Endothelial cell of umbilical vein (primary cell): Measurements from ENCODE around the gene MAFF. TPM values are rescaled to one million over a fixed set of nuclear protein-coding genes. Genes with fewer than 3 reads are reported as not detected.
"Not testable (repeated sequence)": the region's sequence is repeated elsewhere in the genome, so short reads cannot be mapped to it uniquely, and the experiment has no call there.

ENCODE experiments used
- BruUV-seq: library from RNA; stranded (reverse); fragments of 400-500 nt; replicated peaks from 2 replicates; lab custom pipeline; 2021; lab: Mats Ljungman, UMichigan
- CTCF ChIA-PET: fragments of 300-600, 350-600 bp; sonication (Branson Sonifier 250); formaldehyde crosslinking; loops from one replicate; lab custom pipeline; 2021; ENCODE audit warnings: antibody characterized with exemption, inconsistent platforms; lab: Charles Lee
- POLR2A ChIA-PET: fragments of 300-600, 350-600 bp; sonication (Branson Sonifier 250); formaldehyde crosslinking; loops from one replicate; lab custom pipeline; 2021; ENCODE audit warnings: antibody characterized with exemption, inconsistent platforms; lab: Charles Lee
- DNase-seq: peaks from one replicate; pipeline ENCODE4 v3.0.0-alpha.2; 2011; ENCODE audit warnings: low read depth, low spot score
- FAIRE-seq: peaks from 2 replicates; lab custom pipeline; 2011; peaks lifted over from hg19 to GRCh38; lab: Jason Lieb, UNC
- H2AFZ ChIP-seq: 2 replicates; pipeline ENCODE4 v1.6.0; 2012; ENCODE audit warnings: low read depth, low read length, control low read depth, inconsistent platforms
- H3K27ac ChIP-seq: 2 replicates; pipeline ENCODE4 v1.5.1; 2011; ENCODE audit warnings: low read depth, mild to moderate bottlenecking, control low read depth, low read length, moderate library complexity; ENCODE audit not compliant: insufficient read depth
- H3K27me3 ChIP-seq, 2 experiments: 2 replicates each; pipeline versions ENCODE4 v1.6.0 to v1.6.1; 2011; ENCODE audit warnings: low read length in 2 of 2, mixed read lengths in 1 of 2; ENCODE audit not compliant: control insufficient read depth in 2 of 2, insufficient read depth in 2 of 2
- H3K36me3 ChIP-seq, 2 experiments: 2 replicates in 1 of 2; 3 replicates in 1 of 2; pipeline ENCODE4 v1.5.1; 2011; ENCODE audit warnings: low read length in 2 of 2, mild to moderate bottlenecking in 1 of 2, moderate library complexity in 1 of 2; ENCODE audit not compliant: control insufficient read depth in 2 of 2, insufficient read depth in 2 of 2; ENCODE audit errors: extremely low read depth in 1 of 2
- H3K4me1 ChIP-seq: 3 replicates; pipeline ENCODE4 v1.5.1; 2011; ENCODE audit warnings: mild to moderate bottlenecking, low read length; ENCODE audit not compliant: control insufficient read depth, insufficient read depth; ENCODE audit errors: extremely low read depth
- H3K4me2 ChIP-seq: 2 replicates; pipeline ENCODE4 v1.6.1; 2011; ENCODE audit warnings: low read length, control low read depth, mixed read lengths; ENCODE audit not compliant: insufficient read depth
- H3K4me3 ChIP-seq, 3 experiments: fragments of 200-600 bp in 1 of 3; sonication (generic), shearing (Covaris generic) in 1 of 3; replicated peaks in 1 of 3; 2 replicates each; pipeline ENCODE4 v1.5.1; 2011 to 2016; ENCODE audit warnings: control low read depth in 3 of 3, low read length in 3 of 3, mild to moderate bottlenecking in 2 of 3, inconsistent platforms in 1 of 3, low read depth in 1 of 3, moderate library complexity in 1 of 3; ENCODE audit not compliant: insufficient read depth in 1 of 3
- H3K79me2 ChIP-seq: 2 replicates; pipeline ENCODE4 v1.6.0; 2012; ENCODE audit warnings: low read length, inconsistent platforms; ENCODE audit not compliant: control insufficient read depth, insufficient read depth
- H3K9ac ChIP-seq: replicated peaks from 2 replicates; pipeline ENCODE3; 2011; ENCODE audit warnings: low read length, control low read depth; ENCODE audit not compliant: insufficient read depth; ENCODE audit errors: extremely low read depth
- H3K9me1 ChIP-seq: replicated peaks from 3 replicates; pipeline ENCODE4 v1.6.0; 2011; ENCODE audit warnings: mild to moderate bottlenecking, low read length; ENCODE audit not compliant: control insufficient read depth, insufficient read depth; ENCODE audit errors: extremely low read depth
- H3K9me3 ChIP-seq: replicated peaks from 2 replicates; pipeline ENCODE4 v1.5.1; 2012; ENCODE audit warnings: low read length, inconsistent platforms; ENCODE audit not compliant: control insufficient read depth, insufficient read depth
- H4K20me1 ChIP-seq: replicated peaks from 2 replicates; pipeline ENCODE3; 2011; ENCODE audit warnings: mild to moderate bottlenecking, low read length; ENCODE audit not compliant: control insufficient read depth, insufficient read depth; ENCODE audit errors: extremely low read depth
- EZH2 ChIP-seq: IDR thresholded peaks from 2 replicates; pipeline ENCODE4 v1.6.1; 2012; ENCODE audit warnings: borderline replicate concordance, low read depth, mild to moderate bottlenecking, moderate library complexity, low read length, inconsistent platforms; ENCODE audit not compliant: severe bottlenecking
- GATA2 ChIP-seq: IDR thresholded peaks from 2 replicates; pipeline ENCODE4 v1.7.0; 2011; ENCODE audit warnings: low read depth, mild to moderate bottlenecking, moderate library complexity, mixed read lengths, low read length; ENCODE audit not compliant: insufficient read length, insufficient read depth
- JUN ChIP-seq: IDR thresholded peaks from 2 replicates; pipeline ENCODE4 v1.6.1; 2011; ENCODE audit warnings: borderline replicate concordance, low read depth; ENCODE audit not compliant: insufficient read length, insufficient read depth
- MYC ChIP-seq: IDR thresholded peaks from one replicate; pipeline ENCODE4 v1.6.1; 2011; ENCODE audit warnings: mild to moderate bottlenecking, low read depth, low read length
- dilution Hi-C: fragments of 300-500 bp; cut with MboI; formaldehyde crosslinking; loops from one replicate; pipeline ENCODE4 v1.15.0; 2019; ENCODE audit warnings: low sequenced_read_pairs; ENCODE audit not compliant: extremely low pct_ligation_motif_present
- intact Hi-C: fragments of 100-400 bp; cut with micrococcal nuclease; formaldehyde crosslinking; loops from one replicate; pipeline ENCODE4 v1.10.0; 2022
- polyA plus RNA-seq, 4 experiments: library from polyadenylated mRNA; depleted of rRNA in 3 of 4; stranded (reverse) in 3 of 4; unstranded in 1 of 4; fragments of >200 nt; gene quantifications; 2 replicates each; pipeline versions ENCODE4 v1.2.1 to v1.2.3, GENCODE V29; 2011 to 2012; ENCODE audit warnings: missing spikeins in 1 of 4
- total RNA-seq: library from RNA; stranded (reverse); gene quantifications from 2 replicates; pipeline ENCODE4 v1.2.3, GENCODE V29; 2021
- TF ChIP-seq, protein P1 (sequence below): IDR thresholded peaks from 2 replicates; pipeline ENCODE4 v1.6.1; 2011; ENCODE audit not compliant: insufficient read depth, insufficient read length
- TF ChIP-seq, protein P2 (sequence below), 2 donors: IDR thresholded peaks; 1 replicate in 1 of 2; 2 replicates in 1 of 2; pipeline ENCODE4 v1.5.1; 2011; ENCODE audit warnings: low read length in 2 of 2, mild to moderate bottlenecking in 2 of 2, moderate library complexity in 2 of 2, control low read depth in 1 of 2, inconsistent platforms in 1 of 2, low read depth in 1 of 2; ENCODE audit not compliant: insufficient read depth in 1 of 2; ENCODE audit errors: extremely low read depth in 1 of 2

MAFF gene
- total and polyA plus RNA-seq, 2 donors (not counting 3 experiments of a cell fraction or from before 2014, with no cell fraction given): 29.0 to 61.2 TPM

DNA sequence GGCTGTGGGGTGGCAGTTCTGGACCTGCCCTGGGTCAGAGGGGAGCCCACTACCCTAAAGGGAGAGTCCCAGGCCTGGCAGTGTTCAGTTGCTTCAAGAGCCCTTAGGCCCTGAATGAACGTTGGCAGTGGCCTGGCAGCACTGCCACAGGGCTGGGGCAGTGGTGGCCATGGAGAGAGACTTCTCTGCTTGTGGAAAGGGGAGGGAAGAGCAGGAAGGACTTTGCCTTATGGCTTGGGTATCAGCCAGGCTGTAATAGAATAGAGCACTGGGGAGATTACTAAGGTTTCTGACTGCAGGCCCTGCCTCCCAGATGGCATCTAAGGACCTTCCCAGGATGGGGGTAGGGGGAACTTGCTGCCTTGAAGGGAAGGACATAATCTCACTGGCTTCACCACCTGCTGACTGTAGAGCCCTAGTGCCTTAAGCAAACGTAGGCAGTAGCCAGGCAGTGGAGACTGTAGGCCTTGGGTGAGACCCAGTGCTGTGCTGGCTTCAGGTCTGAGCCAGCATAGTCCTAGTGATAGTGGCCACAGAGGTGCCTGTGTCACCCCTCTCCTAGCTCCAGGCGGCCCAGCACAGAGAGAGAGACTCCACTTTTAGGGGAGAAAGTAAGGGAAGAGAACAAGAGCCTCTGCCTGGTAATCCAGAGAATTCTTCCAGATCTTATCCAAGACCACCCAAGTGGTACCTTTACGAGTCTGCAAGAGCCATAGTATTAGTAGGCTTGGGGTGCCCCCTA, 47.8 kb upstream of the MAFF start:
- intact Hi-C loops (no loop called here), dilution Hi-C loops (no loop called here)
- POLR2A ChIA-PET: no interaction called here
- Histone ChIP-seq H3K9me3 (no peaks in the 10 kb centered on the region), H2AFZ (no peak overlapping the region), H3K36me3 (no peaks in the 10 kb centered on the region), H3K4me1 (no peaks in the 10 kb centered on the region), H3K27ac (no peak overlapping the region), H3K27me3 (no peaks in the 10 kb centered on the region), H3K9ac (no peak overlapping the region), H4K20me1 (no peaks in the 10 kb centered on the region), H3K4me2 (no peak overlapping the region), H3K9me1 (no peaks in the 10 kb centered on the region), H3K4me3 (no peak overlapping the region), H3K79me2 (no peaks in the 10 kb centered on the region)
- CTCF ChIA-PET: interaction anchor here (0.6 kb wide), 1 partner anchor 37 kb away, joined by 5 read pairs; no protein-coding TSS in a partner anchor
- TF ChIP-seq EZH2: no peak
- TF ChIP-seq MYC: no peak
- TF ChIP-seq, protein P1, sequence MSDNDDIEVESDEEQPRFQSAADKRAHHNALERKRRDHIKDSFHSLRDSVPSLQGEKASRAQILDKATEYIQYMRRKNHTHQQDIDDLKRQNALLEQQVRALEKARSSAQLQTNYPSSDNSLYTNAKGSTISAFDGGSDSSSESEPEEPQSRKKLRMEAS: no peak
- TF ChIP-seq GATA2: no peak
- no peak for TF ChIP-seq JUN
- TF ChIP-seq, protein P2, sequence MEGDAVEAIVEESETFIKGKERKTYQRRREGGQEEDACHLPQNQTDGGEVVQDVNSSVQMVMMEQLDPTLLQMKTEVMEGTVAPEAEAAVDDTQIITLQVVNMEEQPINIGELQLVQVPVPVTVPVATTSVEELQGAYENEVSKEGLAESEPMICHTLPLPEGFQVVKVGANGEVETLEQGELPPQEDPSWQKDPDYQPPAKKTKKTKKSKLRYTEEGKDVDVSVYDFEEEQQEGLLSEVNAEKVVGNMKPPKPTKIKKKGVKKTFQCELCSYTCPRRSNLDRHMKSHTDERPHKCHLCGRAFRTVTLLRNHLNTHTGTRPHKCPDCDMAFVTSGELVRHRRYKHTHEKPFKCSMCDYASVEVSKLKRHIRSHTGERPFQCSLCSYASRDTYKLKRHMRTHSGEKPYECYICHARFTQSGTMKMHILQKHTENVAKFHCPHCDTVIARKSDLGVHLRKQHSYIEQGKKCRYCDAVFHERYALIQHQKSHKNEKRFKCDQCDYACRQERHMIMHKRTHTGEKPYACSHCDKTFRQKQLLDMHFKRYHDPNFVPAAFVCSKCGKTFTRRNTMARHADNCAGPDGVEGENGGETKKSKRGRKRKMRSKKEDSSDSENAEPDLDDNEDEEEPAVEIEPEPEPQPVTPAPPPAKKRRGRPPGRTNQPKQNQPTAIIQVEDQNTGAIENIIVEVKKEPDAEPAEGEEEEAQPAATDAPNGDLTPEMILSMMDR (IDR thresholded peaks at IDR 0.05; ENCODE audit: extremely low read depth in 1 of 2, insufficient read depth in 1 of 2, low read depth in 1 of 2, low read length in 2 of 2): no peak
- DNase-seq (no peak), FAIRE-seq (no peak)
- no TSS peak for BruUV-seq

DNA sequence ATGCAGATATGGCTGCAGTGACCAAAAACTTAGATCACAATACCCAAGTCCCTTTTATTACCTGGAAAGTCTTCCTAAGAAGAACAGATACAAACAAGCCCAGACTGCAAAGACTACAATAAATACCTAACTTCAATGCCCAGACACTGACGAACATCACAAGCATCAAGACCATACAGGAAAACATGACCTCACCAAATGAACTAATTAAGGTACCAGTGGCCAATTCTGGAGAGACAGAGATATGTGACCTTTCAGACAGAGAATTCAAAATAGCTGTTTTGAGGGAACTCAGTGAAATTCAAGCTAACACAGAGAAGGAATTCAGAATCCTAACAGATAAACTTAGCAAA, 47.3 kb upstream of the MAFF start:
- H3K9me3 ChIP-seq, BruUV-seq, dilution Hi-C loops, H3K36me3 ChIP-seq, intact Hi-C loops, H3K79me2 ChIP-seq, H3K4me2 ChIP-seq, H3K27me3 ChIP-seq, H4K20me1 ChIP-seq, H2AFZ ChIP-seq, DNase-seq, POLR2A ChIA-PET, H3K27ac ChIP-seq, H3K4me1 ChIP-seq, H3K9me1 ChIP-seq, H3K4me3 ChIP-seq, FAIRE-seq, H3K9ac ChIP-seq: not testable (repeated sequence)
- CTCF ChIA-PET: interaction anchor here (0.7 kb wide), 1 partner anchor 11 kb away, joined by 3 read pairs; no protein-coding TSS in a partner anchor
